Adipose tissue (tissue), 3 donors: ENCODE results near the gene ZSCAN4. TPM values are rescaled to one million over a fixed set of nuclear protein-coding genes. Genes with fewer than 3 reads are reported as not detected.

Source experiments
- H3K27ac ChIP-seq: one replicate; pipeline ENCODE4 v1.5.1; 2013; ENCODE audit warnings: low read depth, low read length
- WGBS, 3 donors: extraction: QIAGEN DNeasy Blood & Tissue Kit; methylation state at CpG; one replicate each; pipeline ENCODE4 v1.1.7; 2013; 5-methylcytosine and 5-hydroxymethylcytosine counted together
- polyA plus RNA-seq, 3 donors: library from polyadenylated mRNA; stranded (reverse); fragments of 200-250 nt; gene quantifications; one replicate each; pipeline ENCODE4 v1.2.3, GENCODE V29; 2013
- donor health status: healthy with polysubstance abuse.
- donor health status: Bipolar disorder and iron deficiency.
- donor health status: healthy.

Gene ZSCAN4, protein sequence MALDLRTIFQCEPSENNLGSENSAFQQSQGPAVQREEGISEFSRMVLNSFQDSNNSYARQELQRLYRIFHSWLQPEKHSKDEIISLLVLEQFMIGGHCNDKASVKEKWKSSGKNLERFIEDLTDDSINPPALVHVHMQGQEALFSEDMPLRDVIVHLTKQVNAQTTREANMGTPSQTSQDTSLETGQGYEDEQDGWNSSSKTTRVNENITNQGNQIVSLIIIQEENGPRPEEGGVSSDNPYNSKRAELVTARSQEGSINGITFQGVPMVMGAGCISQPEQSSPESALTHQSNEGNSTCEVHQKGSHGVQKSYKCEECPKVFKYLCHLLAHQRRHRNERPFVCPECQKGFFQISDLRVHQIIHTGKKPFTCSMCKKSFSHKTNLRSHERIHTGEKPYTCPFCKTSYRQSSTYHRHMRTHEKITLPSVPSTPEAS
- under 1 TPM in 2 of 3 donors, not detected in 1; 0.04 to 0.67 TPM for polyA plus RNA-seq

DNA sequence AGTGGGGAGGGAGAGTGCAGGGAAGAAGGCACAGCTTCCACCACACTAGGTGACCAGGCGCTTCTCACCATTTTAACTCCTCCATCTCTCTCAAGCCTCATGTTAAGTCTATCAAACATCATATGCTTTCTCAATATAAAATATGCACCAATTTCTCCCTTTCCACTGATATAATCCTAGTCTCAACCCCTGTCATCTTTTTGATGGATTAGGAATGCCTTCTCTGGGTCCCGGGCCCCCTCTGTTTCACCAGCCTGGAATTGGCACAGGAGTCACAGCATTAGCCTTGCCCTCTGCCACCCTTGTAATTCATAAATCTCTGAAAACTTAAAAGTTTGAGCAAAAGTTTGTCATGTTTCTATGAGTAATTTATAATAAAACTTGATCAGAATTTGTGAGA, at the start of gene ZSCAN4:
ZSCAN4 (plus strand) TSS at position 301 of the 400 bp plus-strand sequence. CDS start 7,211 bp downstream, outside the sequence.
- WGBS, 3 donors = 85 to 92% (median 86%) methylated on average over 2 of the region's 2 CpGs
- no peak within 1 kb of the TSS for H3K27ac ChIP-seq

DNA sequence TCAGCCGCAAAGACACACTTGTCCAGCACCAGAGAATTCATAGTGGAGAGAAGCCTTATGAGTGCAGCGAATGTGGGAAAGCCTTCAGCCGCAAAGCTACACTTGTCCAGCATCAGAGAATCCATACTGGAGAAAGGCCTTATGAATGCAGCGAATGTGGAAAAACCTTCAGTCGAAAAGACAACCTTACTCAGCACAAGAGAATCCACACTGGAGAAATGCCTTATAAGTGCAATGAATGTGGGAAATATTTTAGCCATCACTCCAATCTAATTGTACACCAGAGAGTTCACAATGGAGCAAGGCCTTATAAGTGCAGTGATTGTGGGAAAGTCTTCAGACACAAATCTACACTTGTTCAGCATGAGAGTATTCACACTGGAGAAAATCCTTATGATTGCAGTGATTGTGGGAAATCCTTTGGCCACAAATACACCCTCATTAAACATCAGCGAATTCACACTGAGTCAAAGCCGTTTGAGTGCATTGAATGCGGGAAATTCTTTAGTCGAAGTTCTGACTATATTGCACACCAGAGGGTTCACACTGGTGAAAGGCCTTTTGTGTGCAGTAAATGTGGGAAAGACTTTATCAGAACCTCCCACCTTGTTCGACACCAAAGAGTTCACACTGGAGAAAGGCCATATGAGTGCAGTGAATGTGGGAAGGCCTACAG, 47.9 kb upstream of the ZSCAN4 start:
- H3K27ac ChIP-seq = no peak overlapping the region

DNA sequence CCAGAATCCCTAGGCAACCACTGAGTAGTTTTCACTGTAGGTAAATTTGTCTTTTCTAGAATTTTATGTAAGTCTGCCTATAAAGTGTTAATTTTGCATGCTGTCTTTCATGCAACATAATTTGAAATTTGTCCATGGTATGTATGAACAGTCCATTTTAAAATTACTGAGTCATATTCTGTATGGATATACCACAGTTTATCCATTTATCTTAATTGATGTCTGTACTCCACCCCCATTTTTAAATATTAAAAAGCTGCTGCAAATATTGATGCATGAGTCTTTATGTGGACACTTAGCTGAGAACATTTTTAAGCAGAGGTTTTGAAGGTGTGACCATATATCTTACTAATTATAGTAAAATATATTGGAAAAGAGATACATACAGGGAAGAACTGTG, 45.6 kb upstream of the ZSCAN4 start:
- no peak overlapping the region for H3K27ac ChIP-seq

More for the DNA sequence above, 47.9 kb upstream of the ZSCAN4 start:
- WGBS, 3 donors = 98 to 99% (median 98%) methylated on average over 10 of the region's 10 CpGs

DNA sequence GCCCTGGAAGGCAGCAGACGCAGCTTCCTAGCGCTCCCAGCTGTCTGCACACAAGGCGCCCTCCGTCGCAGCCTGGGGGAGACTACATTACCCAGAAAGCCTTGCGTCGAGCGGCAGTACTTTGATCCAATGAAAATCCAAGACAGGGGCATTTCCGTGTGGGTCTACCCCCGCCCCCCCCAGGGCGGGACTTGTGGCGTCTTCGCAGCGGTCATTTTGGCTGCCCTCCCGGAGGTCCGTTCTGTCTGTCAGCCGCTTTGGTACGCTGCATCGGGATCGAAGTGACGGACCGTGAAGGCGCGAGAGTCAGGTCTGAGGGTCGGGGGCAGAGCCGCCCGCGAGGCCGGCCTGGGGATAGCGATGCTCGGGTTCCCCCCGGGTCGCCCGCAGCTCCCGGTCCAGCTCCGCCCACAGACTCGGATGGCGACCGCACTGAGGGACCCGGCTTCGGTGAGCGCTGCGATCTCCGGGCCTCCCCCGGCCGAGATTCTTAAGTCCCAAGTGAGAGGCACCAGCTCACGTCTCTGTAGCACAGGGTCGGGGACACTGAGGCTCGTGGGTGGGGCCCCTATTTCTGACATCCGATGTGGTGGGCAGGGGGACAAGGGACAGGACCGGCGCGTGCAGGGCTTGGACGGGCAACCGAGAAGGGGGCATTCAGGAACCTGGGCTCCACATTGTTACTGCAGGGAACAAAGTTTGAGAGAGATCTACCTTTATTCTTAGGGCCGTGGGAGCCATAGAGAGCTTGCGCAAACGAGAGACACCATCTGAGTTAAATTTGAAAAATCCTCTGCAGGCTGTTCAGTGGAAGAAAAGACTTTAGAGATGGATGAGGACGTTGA, 35.5 kb upstream of the ZSCAN4 start, which contains the start of gene ZNF211:
ZNF211 (plus strand) TSS at position 182 of the 845 bp plus-strand sequence; CDS start at position 361, 179 bp downstream.
- H3K27ac ChIP-seq = no peak within 1 kb of the TSS
- WGBS, 3 donors = 1 to 2% (median 1%) methylated on average over 56 to 59 of the region's 59 CpGs

DNA sequence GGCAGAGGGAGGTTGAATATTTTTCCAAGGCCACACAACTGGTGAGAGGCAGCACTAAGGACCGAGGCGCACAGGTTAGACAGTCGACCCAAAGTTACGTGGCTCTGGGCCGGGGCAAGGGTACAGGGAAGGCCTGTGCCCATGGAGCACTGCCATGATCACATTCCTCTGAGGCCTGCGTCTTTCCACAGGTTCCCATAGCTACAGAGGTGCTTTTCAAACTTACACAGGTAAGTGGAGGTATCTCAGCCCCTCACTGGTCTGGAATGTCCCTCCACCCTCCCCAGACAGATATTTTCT, 35.0 kb upstream of the ZSCAN4 start:
- WGBS, 3 donors = 39 to 67% (median 53%) methylated on average over 6 of the region's 6 CpGs
- no peak overlapping the region for H3K27ac ChIP-seq

DNA sequence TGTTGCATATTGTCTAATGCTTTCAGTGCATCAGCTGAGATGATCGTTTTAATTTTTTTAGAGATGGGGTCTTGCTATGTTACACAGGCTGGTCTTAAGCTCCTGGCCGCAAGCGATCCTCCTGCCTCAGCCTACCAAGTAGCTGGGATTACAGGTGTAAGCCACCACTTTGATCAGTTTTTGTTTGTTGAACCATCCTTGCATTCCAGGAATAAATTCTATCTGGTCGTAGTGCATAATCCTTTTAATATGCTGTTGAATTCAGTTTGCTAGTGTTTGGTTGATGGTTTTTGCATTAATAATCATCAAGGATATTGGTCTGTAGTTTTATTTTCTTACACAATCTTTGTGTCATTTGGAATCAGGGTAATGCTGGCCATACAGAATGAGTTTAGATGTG, 31.4 kb upstream of the ZSCAN4 start:
- H3K27ac ChIP-seq = no peak overlapping the region
- 95 to 99% (median 98%) methylated on average over 4 of the region's 4 CpGs for WGBS, 3 donors

DNA sequence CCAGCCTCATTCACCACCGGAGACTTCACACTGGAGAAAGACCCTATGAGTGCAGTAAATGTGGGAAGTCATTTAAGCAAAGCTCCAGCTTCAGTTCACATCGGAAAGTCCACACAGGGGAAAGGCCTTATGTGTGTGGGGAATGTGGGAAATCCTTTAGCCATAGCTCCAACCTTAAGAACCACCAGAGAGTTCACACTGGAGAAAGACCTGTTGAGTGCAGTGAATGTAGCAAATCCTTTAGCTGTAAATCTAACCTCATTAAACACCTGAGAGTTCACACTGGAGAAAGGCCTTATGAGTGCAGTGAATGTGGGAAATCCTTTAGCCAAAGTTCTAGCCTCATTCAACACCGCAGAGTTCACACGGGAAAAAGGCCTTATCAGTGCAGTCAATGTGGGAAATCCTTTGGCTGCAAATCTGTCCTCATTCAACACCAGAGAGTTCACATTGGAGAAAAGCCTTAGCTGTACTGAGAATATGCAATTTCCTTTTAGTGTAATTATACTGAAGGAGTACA, 27.0 kb upstream of the ZSCAN4 start:
- 96 to 98% (median 97%) methylated on average over 4 of the region's 4 CpGs for WGBS, 3 donors

DNA sequence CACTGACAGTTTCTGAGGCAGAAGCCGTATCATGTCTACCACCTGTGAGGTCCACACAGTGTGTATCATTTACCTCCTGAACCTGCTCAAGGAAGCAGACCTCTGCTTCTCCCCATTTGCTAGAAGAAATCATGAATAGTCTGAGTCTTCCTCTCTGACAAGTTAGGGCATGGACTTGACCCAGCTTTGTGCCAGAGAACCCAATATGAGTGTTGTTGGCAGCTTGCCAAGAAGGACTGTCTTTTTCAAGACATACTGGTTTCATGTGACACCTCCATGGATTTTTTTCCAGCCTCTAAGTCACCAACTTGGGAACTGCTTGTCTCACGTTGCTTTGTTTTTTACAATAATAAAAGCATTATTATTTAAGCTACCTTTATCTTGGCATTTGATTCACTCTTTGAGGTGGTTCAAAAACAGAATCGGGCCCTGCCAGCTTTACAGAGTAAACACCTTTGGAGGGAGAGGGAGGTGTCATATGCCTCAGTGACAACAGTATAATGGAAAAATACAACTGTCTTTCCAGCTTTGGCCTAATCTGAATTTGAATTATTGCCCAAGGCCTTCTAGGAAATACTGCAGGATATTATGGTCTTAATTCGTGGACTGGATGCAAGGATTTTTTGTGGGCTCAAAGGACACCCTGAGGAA, 26.2 kb upstream of the ZSCAN4 start:
- H3K27ac ChIP-seq = no peak overlapping the region
- 86 to 94% (median 93%) methylated on average over 4 of the region's 4 CpGs for WGBS, 3 donors

More for the DNA sequence above, 27.0 kb upstream of the ZSCAN4 start:
- H3K27ac ChIP-seq = no peak overlapping the region

DNA sequence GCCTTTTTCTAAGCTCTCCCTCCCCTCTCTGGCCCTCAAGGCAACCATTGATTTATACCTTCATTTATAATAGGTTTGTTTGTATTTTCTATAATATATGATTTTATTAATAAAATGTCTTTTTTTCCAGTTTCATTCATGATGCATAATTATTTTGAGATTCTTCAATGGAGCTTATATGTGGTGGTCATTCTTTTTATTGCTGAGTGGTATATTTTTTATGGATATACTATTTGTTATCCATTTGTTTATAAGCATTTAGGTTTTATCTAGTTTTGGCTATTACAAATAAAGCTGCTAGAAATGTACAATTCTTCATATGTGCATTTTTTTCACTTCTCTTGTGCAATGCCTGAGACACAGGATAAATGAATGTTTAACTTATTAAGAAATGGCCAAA, 25.0 kb upstream of the ZSCAN4 start:
- no peak overlapping the region for H3K27ac ChIP-seq

DNA sequence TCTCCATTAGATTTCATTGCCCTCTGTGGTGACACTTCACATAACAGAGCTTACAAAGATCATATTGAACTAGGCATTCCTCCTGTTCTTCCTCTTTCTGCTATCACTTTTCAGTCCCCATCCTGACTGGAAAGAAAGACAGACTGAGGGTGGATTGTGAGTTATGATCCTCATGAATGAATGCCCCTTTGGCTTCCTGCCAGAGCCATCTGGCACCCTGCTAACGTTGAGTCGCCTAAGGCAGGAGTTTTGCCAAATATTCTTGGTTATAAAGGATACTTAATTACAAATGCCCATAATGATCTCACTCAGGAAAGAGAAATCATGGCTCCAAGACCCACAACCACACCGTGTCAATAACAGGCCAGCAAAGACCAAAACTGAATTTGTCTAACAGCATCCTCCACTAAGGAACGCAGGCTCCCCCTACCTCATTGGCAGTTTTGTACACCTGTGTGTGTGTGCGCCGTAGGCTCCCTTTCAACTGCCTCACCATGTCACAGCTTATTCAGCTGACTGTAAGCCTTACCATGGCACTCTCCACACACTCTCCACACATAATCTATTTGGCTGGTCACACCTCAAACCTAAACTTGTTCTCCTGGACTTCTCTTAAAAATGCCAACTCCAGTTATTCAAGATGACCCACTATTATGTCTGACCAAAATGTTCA, 20.3 kb upstream of the ZSCAN4 start:
- WGBS, 3 donors = 60 to 65% (median 64%) methylated on average over 6 of the region's 6 CpGs
- no peak overlapping the region for H3K27ac ChIP-seq

DNA sequence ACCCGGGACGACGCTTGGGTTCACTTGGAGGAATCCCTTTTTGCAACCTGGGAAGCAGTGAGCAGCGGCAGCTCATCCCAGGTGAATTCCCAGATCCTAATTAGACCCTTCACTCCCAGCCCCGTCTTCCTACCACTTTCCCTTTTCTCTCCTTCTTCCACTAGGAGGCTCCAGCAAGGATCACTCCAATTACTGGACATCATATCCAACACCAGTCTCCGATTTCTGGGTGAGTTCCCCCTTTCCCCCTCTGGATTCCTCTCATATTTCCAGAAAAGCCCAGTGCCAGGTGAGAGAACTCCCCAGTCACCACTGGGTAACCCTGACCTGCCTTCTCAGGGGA, 17.1 kb upstream of the ZSCAN4 start:
- 30 to 51% (median 49%) methylated on average over 6 of the region's 6 CpGs for WGBS, 3 donors
- H3K27ac ChIP-seq = no peak overlapping the region

DNA sequence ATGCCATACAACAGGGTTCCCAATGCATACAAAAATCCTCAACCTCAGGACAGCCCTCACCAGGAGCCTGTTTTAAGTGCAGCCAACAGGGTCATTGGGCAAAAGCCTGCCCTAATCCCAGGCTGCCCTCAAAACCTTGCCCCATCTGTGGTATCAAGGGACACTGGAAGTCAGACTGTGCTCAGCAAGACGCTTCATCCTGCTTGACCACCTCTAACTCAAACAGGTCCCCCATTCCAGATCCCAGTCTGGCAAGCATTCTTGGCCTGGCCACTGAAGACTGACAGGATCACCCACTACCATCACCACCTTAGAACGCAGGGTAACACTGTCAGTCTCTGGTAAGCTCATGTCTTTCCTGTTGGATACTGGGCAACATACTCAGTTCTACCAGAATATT, 15.0 kb upstream of the ZSCAN4 start:
- WGBS, 3 donors = 72 to 86% (median 78%) methylated on average over 2 of the region's 2 CpGs
- no peak overlapping the region for H3K27ac ChIP-seq

DNA sequence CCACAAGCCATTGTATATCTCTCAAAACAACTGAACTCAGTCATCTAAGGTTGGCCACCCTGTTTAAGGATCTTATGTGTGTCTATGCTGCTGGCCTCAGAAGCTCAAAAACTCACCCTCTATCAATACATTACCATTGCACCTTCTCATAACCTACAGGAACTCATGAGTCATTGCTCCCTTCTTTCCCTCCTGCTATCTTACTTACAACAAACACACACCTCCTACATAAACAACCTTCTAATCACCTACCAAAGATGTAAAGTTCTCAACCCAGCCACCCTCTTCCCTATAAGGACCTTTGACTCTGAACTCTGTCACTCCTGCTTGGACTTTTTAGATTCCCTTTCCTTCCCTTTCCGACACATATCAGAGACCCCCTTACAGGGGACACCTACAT, 13.3 kb upstream of the ZSCAN4 start:
- WGBS, 3 donors = 50 to 94% (median 92%) methylated on average over 1 of the region's 1 CpG
- H3K27ac ChIP-seq = no peak overlapping the region

DNA sequence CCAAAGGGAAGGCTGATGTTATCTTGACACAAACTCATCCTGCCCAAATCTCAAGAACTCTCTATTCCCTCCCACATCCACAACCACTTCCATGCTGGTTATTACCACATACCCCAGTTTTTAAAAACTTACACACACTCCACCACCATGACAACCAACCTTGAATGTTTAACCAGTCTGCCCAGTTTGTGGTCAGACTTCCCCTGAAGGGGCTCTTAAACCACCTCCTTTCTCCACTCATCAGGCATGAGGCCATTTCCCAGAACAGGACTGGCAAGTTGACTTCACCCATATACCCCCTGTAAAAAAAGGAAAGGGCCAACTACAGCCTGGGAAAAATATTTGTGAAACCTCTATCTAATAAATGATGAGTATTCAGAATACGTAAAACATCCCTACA, 12.4 kb upstream of the ZSCAN4 start:
- H3K27ac ChIP-seq = no peak overlapping the region
- 81 to 87% (median 85%) methylated on average over 1 of the region's 1 CpG for WGBS, 3 donors

DNA sequence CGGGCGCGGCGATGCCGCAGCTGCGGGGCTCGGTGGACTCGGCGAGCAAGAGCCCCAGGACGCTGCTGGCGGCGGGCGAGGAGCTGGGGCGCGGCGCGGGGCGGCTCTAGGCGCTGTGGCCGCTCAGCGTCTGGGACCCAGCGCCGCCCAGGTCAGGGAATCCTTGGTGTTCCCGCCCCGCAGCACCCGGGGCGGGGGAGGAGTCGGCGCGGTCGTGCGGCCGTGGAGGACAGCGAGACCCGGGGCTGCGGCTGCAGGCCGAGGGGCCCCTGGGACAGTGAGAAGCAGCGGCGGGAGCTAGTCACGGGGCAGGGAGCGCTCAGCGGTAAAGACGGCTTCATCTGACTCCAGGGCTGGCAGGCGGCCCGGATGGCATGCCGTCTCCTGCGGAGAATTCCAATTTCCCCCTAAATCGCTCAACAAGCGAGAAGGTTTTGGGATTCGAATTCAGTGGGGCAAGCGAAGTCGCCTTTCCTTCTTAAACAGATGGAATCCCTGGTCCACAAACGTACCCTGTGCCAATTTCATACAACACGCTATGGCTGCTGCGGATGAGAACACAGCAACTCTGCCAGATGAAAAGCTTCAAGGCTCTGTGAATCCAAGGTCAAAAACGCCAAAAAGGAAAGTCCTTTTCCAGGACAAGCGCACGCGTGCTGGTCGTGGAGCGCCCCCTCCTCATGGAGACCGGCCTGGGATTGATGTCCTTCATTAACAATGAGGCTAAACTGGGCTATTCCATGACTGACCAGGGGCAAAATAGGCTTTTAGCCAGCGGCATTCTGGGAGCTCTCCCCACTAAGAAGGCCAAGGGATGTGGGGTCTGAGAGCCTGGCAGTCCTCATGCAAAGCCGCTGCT, 4.2 kb upstream of the ZSCAN4 start:
- no peak overlapping the region for H3K27ac ChIP-seq
- 2 to 4% (median 2%) methylated on average over 48 to 64 of the region's 64 CpGs for WGBS, 3 donors

DNA sequence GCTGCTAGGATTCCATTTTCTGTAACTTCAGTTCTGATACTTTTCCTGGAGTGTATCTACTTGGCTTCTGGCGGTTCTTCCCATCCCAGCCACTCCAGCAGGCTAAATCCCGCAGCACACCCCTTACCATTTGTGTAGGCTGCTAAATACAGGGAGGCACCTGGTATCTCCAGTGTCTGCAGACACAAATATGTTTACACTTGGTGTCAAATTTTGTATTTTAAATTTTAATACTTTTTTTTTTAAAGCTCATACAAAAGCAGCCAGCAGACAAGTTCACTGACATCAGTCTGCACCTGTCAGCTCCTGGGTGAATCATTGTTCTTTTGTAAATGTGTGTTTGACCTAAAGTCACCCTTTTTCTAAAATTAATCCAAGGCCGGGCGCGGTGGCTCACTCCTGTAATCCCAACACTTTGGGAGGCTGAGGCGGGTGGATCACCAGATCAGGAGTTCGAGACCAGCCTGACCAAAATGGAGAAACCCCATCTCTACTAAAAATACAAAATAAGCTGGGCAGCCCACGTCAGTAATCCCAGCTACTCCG, 3.4 kb upstream of the ZSCAN4 start:
- no peak overlapping the region for H3K27ac ChIP-seq
- 70 to 82% (median 78%) methylated on average over 9 of the region's 9 CpGs for WGBS, 3 donors

DNA sequence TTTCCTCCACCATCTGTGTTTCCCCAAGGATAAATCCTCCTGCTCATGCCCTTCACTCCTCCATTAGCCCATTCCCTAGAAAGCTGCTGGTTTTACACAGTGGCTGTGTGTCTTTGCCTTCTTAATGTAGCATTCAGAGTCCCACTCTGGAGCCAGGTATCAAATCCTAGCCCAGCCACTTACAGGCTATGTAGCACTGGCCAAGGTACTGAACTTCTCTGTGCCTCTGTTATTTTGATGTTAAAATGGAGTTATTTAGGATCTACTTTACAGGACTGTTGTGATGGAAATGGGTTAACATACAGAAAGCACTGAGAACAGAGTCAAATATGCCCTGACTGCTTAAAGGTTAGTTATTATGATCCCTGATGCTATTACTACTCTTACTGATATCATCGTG, 1.5 kb upstream of the ZSCAN4 start:
- 79 to 89% (median 83%) methylated on average over 1 of the region's 1 CpG for WGBS, 3 donors
- no peak overlapping the region for H3K27ac ChIP-seq
